Heart left ventricle (tissue), 13 donors: Measurements from ENCODE around the gene PPIP5K2.

Source experiments
- CTCF ChIP-seq, 12 donors: fragments of 200-600 bp; sonication (generic) in 4 of 12; IDR thresholded peaks; one replicate each; pipeline versions ENCODE4 v1.5.0 to v1.8.0; 2018 to 2022; ENCODE audit warnings: antibody characterized with exemption in 12 of 12, mild to moderate bottlenecking in 5 of 12
- POLR2A ChIP-seq, 2 donors: fragments of 450-650 bp; IDR thresholded peaks; one replicate each; pipeline ENCODE4 v1.6.1; 2017; ENCODE audit warnings: antibody characterized with exemption in 2 of 2, mild to moderate bottlenecking in 2 of 2, moderate library complexity in 2 of 2
- donor health status: ischemic (EF 13 %, LVEDD 7.1; RV severe dilation, severe dysfunction).
- donor health status: DM: no; HTN: yes; CAD: no.
- donor health status: DM: no; HTN: no; CAD: no.
- donor health status: ischemic (EF 25% LVEDD 6.9; RV normal size, moderate dysfunction).
- donor health status: ischemic (EF 25% LVEDD 5.7; RV mildly dilated, moderate dysfunction).
- donor health status: ischemic (EF 35%, LVEDD 5.7; RV mildly dilated, moderate dysfunction).
- donor health status: nonischemic (EF 11% LVEDD 7.7; RV severe dilation, severe dysfunction).
- donor health status: DM: yes; HTN: yes; CAD: no.
- donor health status: PGD.
- donor health status: ischemic (EF 29% LVEDD 5.4; RV normal size, mild dysfunction).
- donor health status: nonischemic (EF 23%, LVEDD 6.1; RV moderate dilation, normal function).

GRCh38 chr5:103109277-103109676 lies 10.8 kb upstream of the PPIP5K2 start:
- no peak for TF ChIP-seq POLR2A (IDR thresholded peaks at IDR 0.05)
- no peak for TF ChIP-seq CTCF (IDR thresholded peaks at IDR 0.05)
